COLO829 (cell line): ENCODE data around the gene ZNF622.

Source experiments
- DNase-seq: peaks from one replicate; pipeline ENCODE4 v3.0.0; 2012; ENCODE audit warnings: low spot score

The ZNF622 gene

GRCh38 chr5:16465544-16466432 lies at the start of gene ZNF622:
ZNF622 (minus strand) TSS chr5:16465800; CDS start chr5:16465665, 135 bp downstream.
- peak; percentile 60 for DNase-seq

- no peak for DNase-seq
Observed at GRCh38 chr5:16510098-16510497, 44.5 kb upstream of the ZNF622 start.

- DNase-seq, result no peak
Observed at GRCh38 chr5:16508730-16509531, 43.3 kb upstream of the ZNF622 start.

GRCh38 chr5:16507716-16508115 lies 42.1 kb upstream of the ZNF622 start:
- DNase-seq, result no peak

- DNase-seq, result no peak
Observed at GRCh38 chr5:16505904-16506303, 40.3 kb upstream of the ZNF622 start.

- no peak for DNase-seq
Observed at GRCh38 chr5:16505140-16505891, 39.7 kb upstream of the ZNF622 start.

GRCh38 chr5:16504571-16504970 lies 39.0 kb upstream of the ZNF622 start:
- no peak for DNase-seq

- peak; percentile 37 for DNase-seq
Observed at GRCh38 chr5:16502866-16503265, 37.3 kb upstream of the ZNF622 start.

- no peak for DNase-seq
Observed at GRCh38 chr5:16500024-16500423, 34.4 kb upstream of the ZNF622 start.

- DNase-seq, result no peak
Observed at GRCh38 chr5:16497546-16497945, 31.9 kb upstream of the ZNF622 start.

- peak; percentile 56 for DNase-seq
Observed at GRCh38 chr5:16493261-16493660, 27.7 kb upstream of the ZNF622 start.

- peak; percentile 59 for DNase-seq
Observed at GRCh38 chr5:16492398-16493140, 27.0 kb upstream of the ZNF622 start.

- DNase-seq, result no peak
Observed at GRCh38 chr5:16490911-16491310, 25.3 kb upstream of the ZNF622 start.

- DNase-seq, result peak; percentile 46
Observed at GRCh38 chr5:16489322-16489791, 23.8 kb upstream of the ZNF622 start.

- no peak for DNase-seq
Observed at GRCh38 chr5:16487456-16487855, 21.9 kb upstream of the ZNF622 start.

GRCh38 chr5:16486711-16487111 lies 21.1 kb upstream of the ZNF622 start:
- no peak for DNase-seq

- no peak for DNase-seq
Observed at GRCh38 chr5:16485656-16486055, 20.1 kb upstream of the ZNF622 start.

- no peak for DNase-seq
Observed at GRCh38 chr5:16484081-16484480, 18.5 kb upstream of the ZNF622 start.

- no peak for DNase-seq
Observed at GRCh38 chr5:16483361-16483760, 17.8 kb upstream of the ZNF622 start.

GRCh38 chr5:16482891-16483290 lies 17.3 kb upstream of the ZNF622 start:
- DNase-seq, result no peak

- DNase-seq, result no peak
Observed at GRCh38 chr5:16480821-16481538, 15.4 kb upstream of the ZNF622 start.
